ENCODE results near the gene SLC23A2.
"Not testable (repeated sequence)": the region's sequence is repeated elsewhere in the genome, so short reads cannot be mapped to it uniquely, and the experiment has no call there.

Gene SLC23A2

GRCh38 chr20:5005326-5005725 is 4.0 kb upstream of the SLC23A2 start:
- no peak for DNase-seq (ENCODE audit: low read depth)

GRCh38 chr20:5004825-5005224 is 3.5 kb upstream of the SLC23A2 start:
- not testable (repeated sequence) for DNase-seq (ENCODE audit: low read depth)

GRCh38 chr20:5003626-5004025 is 2.3 kb upstream of the SLC23A2 start:
- DNase-seq (ENCODE audit: low read depth) = no peak

GRCh38 chr20:5002077-5002413 is 735 bp upstream of the SLC23A2 start:
- no peak for DNase-seq (ENCODE audit: low read depth)

- no peak for DNase-seq (ENCODE audit: low read depth)
These were observed 792 bp downstream of the SLC23A2 start for GRCh38 chr20:5000263-5001173.

- DNase-seq (ENCODE audit: low read depth) = no peak
These were observed 1.5 kb downstream of the SLC23A2 start for GRCh38 chr20:4999788-5000187.

GRCh38 chr20:4998160-4998651 is 3.1 kb downstream of the SLC23A2 start:
- DNase-seq (ENCODE audit: low read depth) = no peak

- no peak for DNase-seq (ENCODE audit: low read depth)
These were observed 4.1 kb downstream of the SLC23A2 start for GRCh38 chr20:4997222-4997621.

- DNase-seq (ENCODE audit: low read depth) = no peak
These were observed 11.7 kb downstream of the SLC23A2 start for GRCh38 chr20:4989570-4989969.

- no peak for DNase-seq (ENCODE audit: low read depth)
These were observed 14.2 kb downstream of the SLC23A2 start for GRCh38 chr20:4987130-4987529.

GRCh38 chr20:4985658-4986057 is 15.7 kb downstream of the SLC23A2 start:
- no peak for DNase-seq (ENCODE audit: low read depth)

- no peak for DNase-seq (ENCODE audit: low read depth)
These were observed 19.0 kb downstream of the SLC23A2 start for GRCh38 chr20:4982281-4982680.

GRCh38 chr20:4979841-4980410 is 21.4 kb downstream of the SLC23A2 start:
- DNase-seq (ENCODE audit: low read depth) = no peak

- no peak for DNase-seq (ENCODE audit: low read depth)
These were observed 23.0 kb downstream of the SLC23A2 start for GRCh38 chr20:4978050-4978918.

GRCh38 chr20:4976014-4976413 is 25.3 kb downstream of the SLC23A2 start:
- not testable (repeated sequence) for DNase-seq (ENCODE audit: low read depth)

- no peak for DNase-seq (ENCODE audit: low read depth)
These were observed 27.8 kb downstream of the SLC23A2 start for GRCh38 chr20:4973330-4974097.

GRCh38 chr20:4972506-4973251 is 28.6 kb downstream of the SLC23A2 start:
- DNase-seq (ENCODE audit: low read depth) = no peak

- DNase-seq (ENCODE audit: low read depth) = no peak
These were observed 30.2 kb downstream of the SLC23A2 start for GRCh38 chr20:4971064-4971463.

GRCh38 chr20:4967752-4968477 is 33.4 kb downstream of the SLC23A2 start:
- DNase-seq (ENCODE audit: low read depth) = no peak
